Thyroid gland (tissue), 4 donors: ENCODE measurements around the gene RPTOR. TPM values are rescaled to one million over a fixed set of nuclear protein-coding genes. Genes with fewer than 3 reads are reported as not detected.

ENCODE experiments used
- DNase-seq, 2 donors: peaks; one replicate each; pipeline ENCODE4 v3.0.0-alpha.2; 2019
- H3K27ac ChIP-seq, 3 donors: fragments of 200-600 bp; sonication (generic); 1 replicate in 2 of 3; 2 replicates in 1 of 3; pipeline ENCODE4 v1.5.1; 2016 to 2019; ENCODE audit warnings: mild to moderate bottlenecking in 1 of 3, moderate library complexity in 1 of 3
- H3K27me3 ChIP-seq: fragments of 200-600 bp; sonication (generic); one replicate; pipeline ENCODE4 v1.5.1; 2019
- H3K36me3 ChIP-seq, 2 donors: fragments of 200-600 bp; sonication (generic); one replicate each; pipeline ENCODE4 v1.5.1; 2016 to 2019
- H3K4me1 ChIP-seq, 2 donors: fragments of 200-600 bp; sonication (generic); one replicate each; pipeline ENCODE4 v1.5.1; 2017 to 2019
- H3K4me3 ChIP-seq, 3 donors: fragments of 200-600 bp; sonication (generic); replicated peaks in 1 of 3; 1 replicate in 2 of 3; 2 replicates in 1 of 3; pipeline ENCODE4 v1.5.1; 2016; ENCODE audit warnings: mild to moderate bottlenecking in 1 of 3
- H3K9me3 ChIP-seq: fragments of 200-600 bp; sonication (generic); one replicate; pipeline ENCODE4 v1.5.1; 2017
- CTCF ChIP-seq, 6 experiments: fragments of 200-600 bp in 3 of 6; fragments of 450-650 bp in 3 of 6; sonication (generic) in 3 of 6; IDR thresholded peaks; one replicate each; pipeline ENCODE4 v1.5.1; 2016 to 2019; ENCODE audit warnings: antibody characterized with exemption in 6 of 6, mild to moderate bottlenecking in 2 of 6, inconsistent platforms in 1 of 6, moderate library complexity in 1 of 6
- POLR2A ChIP-seq, 2 donors: fragments of 450-650 bp; IDR thresholded peaks; one replicate each; pipeline ENCODE4 v1.6.1; 2017; ENCODE audit warnings: antibody characterized with exemption in 2 of 2, mild to moderate bottlenecking in 2 of 2, moderate library complexity in 1 of 2
- WGBS, 2 donors: methylation state at CpG; one replicate each; pipeline ENCODE4 v1.1.5; 2017; 5-methylcytosine and 5-hydroxymethylcytosine counted together
- intact Hi-C: fragments of 100-400 bp; cut with DNase I; formaldehyde crosslinking; loops from one replicate; pipeline ENCODE4 v1.15.1; 2023
- total RNA-seq, 4 donors: library from RNA; depleted of rRNA; stranded (reverse); fragments of >200 nt; gene quantifications; one replicate each; pipeline ENCODE4 v1.2.3, GENCODE V29; 2016

Gene RPTOR
- total RNA-seq, 4 donors from 2014 or later = 24.2 to 58.1 (median 34.5) TPM

- TF ChIP-seq CTCF (IDR thresholded peaks at IDR 0.05) (no peak), POLR2A (IDR thresholded peaks at IDR 0.05) (no peak)
- intact Hi-C loops = no loop called here
- Histone ChIP-seq H3K36me3 (no peaks in the 10 kb centered on the region), H3K4me1 (peaks cover 0 to 14% of the 10 kb centered on the region in 2 donors), H3K27me3 (no peaks in the 10 kb centered on the region), H3K27ac (no peak overlapping the region), H3K4me3 (no peak overlapping the region), H3K9me3 (no peaks in the 10 kb centered on the region)
- DNase-seq = no peak
- WGBS, 2 donors = 92% methylated on average over 17 of the region's 17 CpGs
Measured at GRCh38 chr17:80650751-80651518, 106.3 kb downstream of the RPTOR start.

GRCh38 chr17:80652756-80653330 is 108.2 kb downstream of the RPTOR start:
- intact Hi-C loops = no loop called here
- Histone ChIP-seq H3K36me3 (no peaks in the 10 kb centered on the region), H3K9me3 (no peaks in the 10 kb centered on the region), H3K4me1 (peaks cover 0 to 14% of the 10 kb centered on the region in 2 donors), H3K27me3 (no peaks in the 10 kb centered on the region), H3K4me3 (no peak overlapping the region), H3K27ac (no peak overlapping the region)
- WGBS, 2 donors = 74 to 78% methylated on average over 3 of the region's 3 CpGs
- DNase-seq = no peak
- TF ChIP-seq CTCF (IDR thresholded peaks at IDR 0.05) = no peak
- TF ChIP-seq POLR2A (IDR thresholded peaks at IDR 0.05) = no peak

GRCh38 chr17:80653856-80654255 is 109.2 kb downstream of the RPTOR start:
- H3K4me1 ChIP-seq = peaks cover 0 to 14% of the 10 kb centered on the region in 2 donors
- no peak for TF ChIP-seq CTCF (IDR thresholded peaks at IDR 0.05)
- TF ChIP-seq POLR2A (IDR thresholded peaks at IDR 0.05) = no peak
- no peak overlapping the region for H3K27ac ChIP-seq
- no peaks in the 10 kb centered on the region for H3K9me3 ChIP-seq
- WGBS, 2 donors = 95% methylated on average over 6 of the region's 6 CpGs
- DNase-seq = no peak
- intact Hi-C loops = no loop called here
- H3K36me3 ChIP-seq = no peaks in the 10 kb centered on the region
- H3K27me3 ChIP-seq = no peaks in the 10 kb centered on the region
- H3K4me3 ChIP-seq = no peak overlapping the region

GRCh38 chr17:80655608-80656007 is 111.0 kb downstream of the RPTOR start:
- WGBS, 2 donors = 94% methylated on average over 7 of the region's 7 CpGs
- Histone ChIP-seq H3K9me3 (no peaks in the 10 kb centered on the region), H3K36me3 (no peaks in the 10 kb centered on the region), H3K27me3 (no peaks in the 10 kb centered on the region), H3K27ac (no peak overlapping the region), H3K4me1 (no peaks in the 10 kb centered on the region), H3K4me3 (no peak overlapping the region)
- DNase-seq = no peak
- intact Hi-C loops = no loop called here
- no peak for TF ChIP-seq CTCF (IDR thresholded peaks at IDR 0.05)
- no peak for TF ChIP-seq POLR2A (IDR thresholded peaks at IDR 0.05)

GRCh38 chr17:80656590-80656989 is 112.0 kb downstream of the RPTOR start:
- DNase-seq = no peak
- intact Hi-C loops = no loop called here
- no peaks in the 10 kb centered on the region for H3K4me1 ChIP-seq
- H3K4me3 ChIP-seq = no peak overlapping the region
- no peaks in the 10 kb centered on the region for H3K27me3 ChIP-seq
- H3K27ac ChIP-seq = no peak overlapping the region
- no peaks in the 10 kb centered on the region for H3K9me3 ChIP-seq
- no peaks in the 10 kb centered on the region for H3K36me3 ChIP-seq
- WGBS, 2 donors = 48 to 63% methylated on average over 8 of the region's 8 CpGs
- TF ChIP-seq POLR2A (IDR thresholded peaks at IDR 0.05) = no peak
- TF ChIP-seq CTCF (IDR thresholded peaks at IDR 0.05) = no peak
